Endothelial cell of umbilical vein (primary cell): ENCODE data around the gene IFIT5.

Source experiments
- CTCF ChIP-seq, 2 donors: IDR thresholded peaks; 1 replicate in 1 of 2; 2 replicates in 1 of 2; pipeline ENCODE4 v1.5.1; 2011; ENCODE audit warnings: low read length in 2 of 2, mild to moderate bottlenecking in 2 of 2, moderate library complexity in 2 of 2, control low read depth in 1 of 2, inconsistent platforms in 1 of 2, low read depth in 1 of 2; ENCODE audit not compliant: insufficient read depth in 1 of 2; ENCODE audit errors: extremely low read depth in 1 of 2
- EZH2 ChIP-seq: IDR thresholded peaks from 2 replicates; pipeline ENCODE4 v1.6.1; 2012; ENCODE audit warnings: borderline replicate concordance, low read depth, mild to moderate bottlenecking, moderate library complexity, low read length, inconsistent platforms; ENCODE audit not compliant: severe bottlenecking
- POLR2A ChIP-seq: IDR thresholded peaks from 2 replicates; pipeline ENCODE4 v1.6.1; 2012; ENCODE audit warnings: low read depth, mild to moderate bottlenecking, control low read depth, low read length
- POLR2AphosphoS5 ChIP-seq: IDR thresholded peaks from 2 replicates; pipeline ENCODE4 v1.6.1; 2012; ENCODE audit warnings: low read depth, mild to moderate bottlenecking, control low read depth, low read length, moderate library complexity; ENCODE audit not compliant: insufficient read depth

GRCh38 chr10:89468191-89468965, 54.0 kb downstream of the IFIT5 start:
- TF ChIP-seq CTCF (IDR thresholded peaks at IDR 0.05; ENCODE audit: extremely low read depth in 1 of 2, insufficient read depth in 1 of 2, low read depth in 1 of 2, low read length in 2 of 2) (no peak), POLR2A (no peak), POLR2AphosphoS5 (no peak), EZH2 (no peak)
